Caki2 (cell line): ENCODE results near the gene BMP10. TPM values are rescaled to one million over a fixed set of nuclear protein-coding genes. Genes with fewer than 3 reads are reported as not detected.

Source experiments
- DNase-seq: peaks from one replicate; pipeline ENCODE4 v3.0.0-alpha.2; 2015; ENCODE audit warnings: low read depth
- in situ Hi-C: cut with HindIII; loops from 2 replicates; pipeline ENCODE4 v1.10.0; 2016; ENCODE audit warnings: low sequenced_read_pairs, low pct_unique_long_range_greater_than_20kb, mixed read lengths
- total RNA-seq: library from RNA; depleted of rRNA; stranded (reverse); fragments of >200 nt; shearing (Covaris generic); gene quantifications from 2 replicates; pipeline ENCODE4 v1.2.3, GENCODE V29; 2014; ENCODE audit warnings: low replicate concordance; rRNA removed

BMP10 gene
- total RNA-seq, 1 experiment from 2014 or later, result not detected

DNA sequence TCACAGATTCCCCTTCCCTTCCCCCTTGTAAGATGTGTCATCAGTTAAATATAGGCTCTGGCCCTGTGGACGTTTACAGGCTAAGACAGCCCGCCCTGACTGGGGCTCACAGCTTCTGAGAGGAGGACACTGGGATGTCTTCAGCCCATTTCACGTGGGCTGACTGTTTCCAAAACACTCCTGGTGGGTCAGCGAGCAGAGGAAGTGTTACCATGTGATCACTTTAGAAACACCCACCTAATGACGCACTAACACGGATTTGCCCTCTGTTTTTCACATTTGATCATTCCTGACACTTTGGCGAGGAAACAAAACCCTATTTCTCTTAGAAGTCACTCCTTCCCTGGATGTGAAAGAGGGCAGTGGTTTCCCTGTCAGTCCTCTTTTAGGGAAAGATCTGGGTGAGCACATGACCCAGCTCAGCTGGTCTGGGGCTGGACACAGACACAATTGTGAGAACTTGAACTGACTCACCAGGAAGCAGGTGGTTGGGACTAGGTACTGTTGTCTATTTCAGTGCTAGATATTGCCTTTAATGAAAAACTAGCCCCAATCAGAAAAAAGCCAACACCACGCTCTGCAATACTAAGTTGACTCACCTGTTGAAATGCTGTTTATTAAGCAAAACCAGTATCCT lies 38.8 kb downstream of the BMP10 start:
- in situ Hi-C loops, result no loop called here
- peak; percentile 21 for DNase-seq

DNA sequence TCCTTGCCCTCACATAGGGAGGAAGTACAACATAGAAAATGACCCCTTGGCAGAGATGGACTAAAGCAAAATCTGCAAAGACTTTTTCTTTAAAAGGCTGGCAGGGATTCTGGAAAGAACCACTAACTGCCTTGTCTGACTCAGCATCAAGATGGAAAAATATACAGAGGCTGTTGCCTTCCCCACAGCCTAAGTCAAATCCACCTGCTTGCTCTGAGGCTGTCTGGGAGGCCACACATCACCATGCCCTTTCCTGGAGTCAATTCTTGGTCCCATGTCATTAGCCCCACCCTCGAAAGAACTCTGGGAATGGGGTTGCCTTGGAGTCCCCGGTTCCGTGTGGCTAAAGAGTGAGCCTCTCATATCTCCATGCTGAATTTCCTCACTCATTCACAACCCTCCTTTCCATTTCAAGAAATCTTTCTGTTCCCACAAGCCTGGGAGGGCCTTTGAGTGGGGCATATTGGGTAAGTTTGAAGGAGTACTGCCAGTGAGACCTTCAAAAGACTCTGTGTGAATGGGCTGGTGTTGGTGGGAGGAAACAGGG lies 39.4 kb downstream of the BMP10 start:
- in situ Hi-C loops, result no loop called here

DNA sequence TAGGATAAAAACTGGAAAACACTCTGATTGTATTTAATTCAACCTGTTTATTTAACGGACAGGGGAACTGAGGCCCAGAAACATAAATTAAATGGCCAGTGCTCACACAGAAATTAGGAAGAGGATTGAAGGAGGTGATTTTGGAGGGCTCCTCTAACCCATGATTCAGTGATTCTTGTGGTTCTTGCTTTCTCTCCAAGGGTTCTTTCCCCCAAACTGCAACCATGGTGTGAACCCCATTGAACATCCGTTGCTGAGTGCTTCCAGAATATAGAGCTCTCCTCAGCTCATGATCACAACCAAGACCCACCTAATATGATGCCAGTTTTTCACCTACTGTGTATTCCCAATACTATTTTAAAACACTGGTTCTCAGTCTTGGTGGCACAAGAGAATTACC lies 41.4 kb downstream of the BMP10 start:
- no peak for DNase-seq
- in situ Hi-C loops, result no loop called here

More for the DNA sequence above, 39.4 kb downstream of the BMP10 start:
- DNase-seq, result no peak

DNA sequence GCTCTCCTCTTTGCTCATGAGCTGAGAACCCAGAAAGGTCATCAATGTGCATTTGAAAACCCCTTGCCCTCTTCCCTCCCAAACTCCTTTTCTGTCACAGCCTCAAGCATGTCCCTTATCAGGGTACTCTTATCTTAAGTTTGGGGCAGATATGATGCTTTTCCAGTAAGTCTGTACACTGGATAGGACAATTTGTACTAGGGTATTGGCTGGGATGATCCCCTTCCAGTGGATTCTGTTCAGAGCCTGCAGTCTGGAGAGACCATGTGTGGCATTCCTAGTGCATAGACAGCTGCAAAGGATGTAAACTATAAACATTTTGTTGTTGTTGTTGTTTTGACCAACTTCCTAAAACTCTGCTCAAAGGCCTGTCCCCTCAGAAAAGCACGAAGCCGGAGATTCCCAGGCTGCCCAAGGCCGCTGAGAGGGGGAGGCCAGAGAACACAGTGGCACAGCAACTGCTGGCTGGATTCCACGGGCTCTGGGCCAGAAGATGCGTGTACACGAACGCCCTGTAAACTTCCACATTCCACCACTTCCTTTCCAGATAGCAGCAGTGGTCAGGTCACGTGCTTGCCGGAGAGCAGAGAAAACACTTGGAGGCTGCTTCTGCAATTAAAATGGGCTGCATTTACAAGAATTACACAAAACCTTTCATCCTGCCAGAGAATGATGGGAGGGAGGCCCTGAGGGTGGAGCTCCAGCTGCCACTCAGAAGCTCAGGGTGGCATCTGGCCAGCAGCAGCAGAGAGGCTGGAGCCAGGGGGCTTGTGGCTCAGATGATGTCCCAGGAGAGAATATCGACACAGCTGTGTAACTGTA lies 42.1 kb downstream of the BMP10 start:
- in situ Hi-C loops, result no loop called here
- peak; percentile 82 for DNase-seq

DNA sequence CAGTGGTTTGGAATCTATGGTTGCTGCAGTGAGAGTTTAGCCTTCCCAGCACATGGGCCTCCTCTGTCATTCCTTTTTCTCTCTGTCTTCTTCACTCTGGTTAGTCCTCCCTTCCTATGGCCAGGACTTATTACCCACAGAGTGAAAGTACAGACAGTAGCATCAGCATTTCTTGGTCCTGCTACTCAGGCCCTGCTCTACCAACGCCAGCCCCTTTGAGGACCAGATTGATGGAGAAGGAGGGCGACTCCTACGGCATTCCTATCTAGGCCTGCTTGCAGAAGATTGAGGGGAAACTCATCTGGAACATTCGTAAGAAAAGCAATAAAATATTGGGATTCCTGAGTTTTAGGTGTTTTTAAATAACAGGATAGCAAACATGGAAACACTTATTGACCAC lies 43.5 kb downstream of the BMP10 start:
- in situ Hi-C loops, result no loop called here
- no peak for DNase-seq

DNA sequence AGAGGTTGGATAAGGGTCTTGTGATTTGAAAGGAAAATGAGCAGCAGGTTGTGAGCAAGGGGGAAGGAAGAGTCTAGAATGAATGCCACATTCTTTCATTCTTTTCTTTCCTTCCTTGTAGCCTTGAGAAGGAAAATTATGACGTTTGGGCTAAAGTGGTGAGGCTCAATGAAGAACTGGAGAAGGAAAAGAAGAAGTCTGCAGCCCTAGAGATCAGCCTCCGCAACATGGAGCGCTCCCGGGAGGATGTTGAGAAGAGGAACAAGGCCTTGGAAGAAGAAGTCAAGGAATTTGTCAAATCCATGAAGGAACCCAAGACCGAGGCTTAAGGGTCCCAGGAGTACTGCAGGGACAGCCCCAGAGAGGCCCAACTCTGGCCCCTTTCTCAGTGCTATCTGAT lies 45.3 kb downstream of the BMP10 start:
- in situ Hi-C loops, result no loop called here
- DNase-seq, result no peak

DNA sequence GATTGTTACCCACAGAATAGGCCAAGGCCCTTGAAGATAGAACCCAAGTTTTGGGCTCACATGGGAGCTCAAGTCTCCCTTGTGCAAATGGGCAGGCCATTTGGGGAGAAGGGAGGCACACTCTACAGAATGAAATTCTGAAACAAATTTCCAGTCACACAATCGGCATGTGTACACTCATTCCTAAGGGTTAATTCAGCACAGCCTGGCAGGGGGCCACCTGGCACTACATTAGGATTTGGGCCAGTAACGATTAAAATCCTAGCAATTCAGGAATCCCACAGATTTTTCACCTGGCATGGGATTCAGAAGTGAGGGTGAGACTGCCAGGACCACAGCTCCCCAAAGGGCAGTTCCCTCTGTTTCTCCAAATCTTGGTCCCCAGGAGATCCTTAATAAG lies 46.4 kb downstream of the BMP10 start:
- no peak for DNase-seq
- in situ Hi-C loops, result no loop called here

DNA sequence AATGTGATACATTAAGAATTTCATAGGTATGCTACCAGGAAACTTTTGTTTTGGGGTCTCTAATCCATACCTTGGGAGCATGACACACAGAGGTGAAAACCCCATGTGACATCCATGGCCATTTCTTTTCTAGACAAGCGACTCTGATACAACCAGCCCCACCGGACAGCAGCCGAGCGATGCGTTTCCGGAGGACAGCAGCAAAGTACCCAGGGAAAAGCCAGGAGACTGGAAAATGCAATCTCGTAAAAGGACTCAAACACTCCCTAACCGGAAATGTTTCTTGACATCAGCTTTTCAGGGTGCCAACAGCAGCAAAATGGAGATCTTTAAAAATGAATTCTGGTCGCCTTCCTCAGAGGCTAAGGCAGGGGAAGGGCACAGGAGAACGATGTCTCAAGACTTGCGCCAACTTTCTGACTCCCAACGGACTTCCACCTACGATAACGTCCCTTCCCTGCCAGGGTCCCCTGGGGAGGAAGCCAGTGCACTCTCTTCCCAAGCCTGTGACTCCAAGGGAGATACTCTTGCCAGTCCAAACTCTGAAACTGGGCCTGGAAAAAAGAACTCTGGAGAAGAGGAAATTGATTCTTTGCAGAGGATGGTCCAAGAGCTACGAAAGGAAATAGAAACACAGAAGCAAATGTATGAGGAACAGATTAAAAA lies 48.9 kb downstream of the BMP10 start:
- no peak for DNase-seq
- in situ Hi-C loops, result no loop called here

DNA sequence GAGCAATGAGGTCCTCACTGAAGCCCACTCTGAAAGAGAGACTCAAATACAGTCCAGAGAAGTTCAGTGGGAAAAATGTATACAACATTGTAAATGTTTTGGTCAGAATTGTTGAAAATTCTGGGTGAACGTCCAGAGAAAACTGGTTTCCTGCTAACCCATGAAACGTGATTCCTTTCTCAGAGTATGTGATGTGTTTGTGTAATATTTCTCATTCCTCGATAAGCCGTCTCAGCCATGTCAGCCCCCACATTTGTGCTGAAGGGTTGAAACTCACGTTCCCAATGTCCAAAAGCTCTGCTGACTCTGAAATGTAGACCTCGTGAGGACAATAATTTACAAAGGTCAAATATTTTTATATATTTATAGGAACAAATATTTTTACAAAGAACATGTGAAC lies 51.6 kb downstream of the BMP10 start:
- in situ Hi-C loops, result no loop called here
- no peak for DNase-seq

DNA sequence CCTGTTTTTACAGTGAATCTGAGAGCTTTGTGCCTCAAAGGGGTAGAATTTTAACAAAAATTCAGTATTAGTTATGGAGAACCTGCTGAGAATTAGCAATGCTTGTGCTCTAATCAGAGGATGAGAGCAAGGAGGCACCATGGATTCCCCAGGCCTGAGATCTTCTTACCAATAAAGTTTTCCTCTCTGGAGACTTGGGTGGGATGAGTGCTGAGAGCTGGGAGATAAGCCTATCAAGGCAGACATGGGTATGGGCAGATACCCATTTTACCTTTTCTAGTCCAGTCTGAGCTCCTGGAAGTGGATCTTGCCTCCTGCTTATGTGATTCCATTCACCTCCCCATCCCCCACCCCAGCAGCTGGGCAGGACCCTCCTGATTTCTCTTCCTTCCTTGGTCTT lies 53.9 kb downstream of the BMP10 start:
- no peak for DNase-seq
- in situ Hi-C loops, result no loop called here

Other genes starting within 250 kb of the BMP10 start
- not detected in 2 replicates for gene PROKR1, start 227.8 kb downstream of the BMP10 start, total RNA-seq
- not detected in 2 replicates for gene ARHGAP25, start 136.6 kb downstream of the BMP10 start, total RNA-seq
- not detected in 2 replicates for gene GKN2, start 81.5 kb upstream of the BMP10 start, total RNA-seq
- gene GKN1, start 103.2 kb upstream of the BMP10 start, total RNA-seq, result not detected in 2 replicates
- gene ANTXR1, start 141.8 kb upstream of the BMP10 start, total RNA-seq, result 1.1 and 2.0 TPM in 2 replicates